ENCODE measurements around the gene ECT2L.

ECT2L gene

DNA sequence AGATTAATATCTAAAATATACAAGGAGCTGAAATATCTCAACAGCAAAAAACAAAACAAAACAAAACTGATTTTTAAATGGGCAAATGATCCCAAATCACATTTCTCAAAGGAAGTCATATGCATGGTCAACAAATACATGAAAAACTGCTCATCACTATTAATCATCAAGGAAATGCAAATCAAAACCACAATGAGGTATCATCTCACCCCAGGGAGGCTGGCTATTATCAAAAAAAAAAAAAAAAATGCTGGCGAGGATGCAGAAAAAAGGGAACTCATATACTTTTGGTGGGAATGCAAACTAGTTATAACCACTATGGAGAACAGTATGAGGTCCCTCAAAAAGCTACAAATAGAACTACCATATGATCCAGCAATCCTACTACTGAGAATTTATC is 157.6 kb downstream of the ECT2L start:
- DNase-seq (ENCODE audit: low read depth) = peak; percentile 66
- no peak overlapping the region for H3K4me3 ChIP-seq (ENCODE audit: low read length)
- TF ChIP-seq, protein P1, sequence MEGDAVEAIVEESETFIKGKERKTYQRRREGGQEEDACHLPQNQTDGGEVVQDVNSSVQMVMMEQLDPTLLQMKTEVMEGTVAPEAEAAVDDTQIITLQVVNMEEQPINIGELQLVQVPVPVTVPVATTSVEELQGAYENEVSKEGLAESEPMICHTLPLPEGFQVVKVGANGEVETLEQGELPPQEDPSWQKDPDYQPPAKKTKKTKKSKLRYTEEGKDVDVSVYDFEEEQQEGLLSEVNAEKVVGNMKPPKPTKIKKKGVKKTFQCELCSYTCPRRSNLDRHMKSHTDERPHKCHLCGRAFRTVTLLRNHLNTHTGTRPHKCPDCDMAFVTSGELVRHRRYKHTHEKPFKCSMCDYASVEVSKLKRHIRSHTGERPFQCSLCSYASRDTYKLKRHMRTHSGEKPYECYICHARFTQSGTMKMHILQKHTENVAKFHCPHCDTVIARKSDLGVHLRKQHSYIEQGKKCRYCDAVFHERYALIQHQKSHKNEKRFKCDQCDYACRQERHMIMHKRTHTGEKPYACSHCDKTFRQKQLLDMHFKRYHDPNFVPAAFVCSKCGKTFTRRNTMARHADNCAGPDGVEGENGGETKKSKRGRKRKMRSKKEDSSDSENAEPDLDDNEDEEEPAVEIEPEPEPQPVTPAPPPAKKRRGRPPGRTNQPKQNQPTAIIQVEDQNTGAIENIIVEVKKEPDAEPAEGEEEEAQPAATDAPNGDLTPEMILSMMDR (IDR thresholded peaks at IDR 0.05; ENCODE audit: insufficient read depth, low read depth, low read length, missing control alignments) = no peak

All from epithelial cell of esophagus (primary cell).